ENCODE measurements around the gene TM4SF18.

Gene TM4SF18

DNA sequence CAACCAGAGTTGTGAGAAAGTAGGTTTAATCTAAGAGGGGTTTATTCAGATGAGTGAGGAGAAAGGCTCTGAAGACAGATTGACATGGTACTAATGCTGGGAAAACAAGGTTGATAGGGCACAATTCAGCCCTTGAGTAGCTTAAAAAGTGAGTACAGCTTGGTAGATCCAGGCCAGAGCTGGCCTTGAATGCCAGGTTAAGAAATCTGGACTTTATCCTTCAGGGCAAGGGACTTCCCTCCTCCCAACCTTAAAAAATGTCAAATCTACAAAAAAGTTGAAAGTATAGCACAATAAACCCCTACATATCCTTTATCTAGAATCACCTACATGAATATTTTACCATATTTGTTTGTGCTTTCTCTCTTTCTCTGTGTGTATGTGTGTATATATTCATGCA, 7.9 kb downstream of the TM4SF18 start:
- DNase-seq: no peak

DNA sequence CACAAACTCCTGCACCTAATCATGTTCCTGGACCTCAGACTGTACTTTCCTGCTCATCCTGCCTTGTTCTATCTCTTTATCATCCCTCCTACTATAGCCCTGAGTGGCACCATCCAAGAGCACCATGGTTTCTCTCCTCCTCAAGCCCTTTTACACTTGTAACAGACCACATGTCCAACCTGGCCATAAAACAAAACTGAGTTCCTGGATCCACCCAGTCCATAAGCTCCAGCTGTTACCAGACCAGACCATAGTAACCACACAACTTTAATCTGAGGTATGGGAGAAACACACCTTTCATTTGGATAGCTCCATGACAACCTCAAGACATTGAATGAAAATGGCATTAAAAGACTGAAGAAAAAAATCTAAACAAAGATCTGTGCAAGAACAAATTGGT, 9.1 kb downstream of the TM4SF18 start:
- DNase-seq: no peak

DNA sequence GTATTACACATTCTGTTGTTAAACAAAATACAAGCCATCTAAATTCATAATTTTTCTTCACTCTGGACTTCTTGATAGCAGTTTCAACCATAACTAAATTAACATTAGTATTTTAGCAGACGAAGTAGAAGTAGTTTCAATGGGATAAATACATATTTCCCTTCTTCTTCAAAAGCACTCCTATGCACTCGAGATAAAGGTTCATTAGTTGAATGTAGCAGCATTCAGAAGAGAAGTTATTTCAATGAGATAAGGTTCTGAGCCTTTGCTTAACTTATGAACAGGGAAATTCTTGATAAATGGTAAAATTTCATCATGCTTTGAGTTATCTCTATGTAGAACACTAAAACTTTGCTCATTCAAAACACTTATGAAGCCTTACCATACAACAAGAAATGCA, 11.8 kb downstream of the TM4SF18 start:
- no peak for DNase-seq

DNA sequence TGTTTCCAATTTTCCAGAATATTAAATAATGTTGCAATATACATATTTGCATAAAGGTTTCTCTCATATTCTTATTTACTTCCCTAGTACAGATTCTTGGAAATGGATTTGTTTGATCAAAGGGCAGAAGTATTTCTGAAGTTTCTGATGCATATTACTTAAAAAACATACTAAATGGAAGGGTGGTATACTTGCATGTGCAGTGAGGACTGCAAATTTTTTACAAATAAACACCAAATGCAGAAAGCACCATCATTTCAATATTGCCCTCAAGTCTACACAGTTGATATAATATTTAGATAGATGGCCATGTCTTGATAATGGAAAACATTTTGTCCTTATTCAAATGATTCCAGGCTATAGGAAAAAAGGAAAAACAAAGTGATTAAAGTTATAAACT, 12.3 kb downstream of the TM4SF18 start:
- DNase-seq: no peak

DNA sequence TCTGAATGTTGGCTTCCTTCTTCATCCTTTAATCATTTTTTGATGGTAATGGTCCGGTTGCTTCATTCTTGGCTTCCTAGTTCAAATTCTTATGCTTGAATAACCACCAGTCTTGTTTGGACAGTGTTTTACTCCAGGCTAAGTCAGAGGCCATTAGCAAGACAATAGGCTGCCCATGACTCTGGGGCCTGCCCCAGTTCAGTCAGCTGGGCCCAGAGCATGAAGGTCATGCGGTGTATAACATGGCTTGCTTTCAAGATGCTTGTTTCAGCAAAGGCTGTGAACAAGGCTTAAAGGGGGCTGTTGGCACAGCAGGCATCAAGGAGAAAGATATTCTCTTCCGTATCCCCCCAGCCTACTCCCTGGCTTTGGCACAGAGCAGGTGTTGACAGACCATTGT, 13.7 kb downstream of the TM4SF18 start:
- DNase-seq: no peak

DNA sequence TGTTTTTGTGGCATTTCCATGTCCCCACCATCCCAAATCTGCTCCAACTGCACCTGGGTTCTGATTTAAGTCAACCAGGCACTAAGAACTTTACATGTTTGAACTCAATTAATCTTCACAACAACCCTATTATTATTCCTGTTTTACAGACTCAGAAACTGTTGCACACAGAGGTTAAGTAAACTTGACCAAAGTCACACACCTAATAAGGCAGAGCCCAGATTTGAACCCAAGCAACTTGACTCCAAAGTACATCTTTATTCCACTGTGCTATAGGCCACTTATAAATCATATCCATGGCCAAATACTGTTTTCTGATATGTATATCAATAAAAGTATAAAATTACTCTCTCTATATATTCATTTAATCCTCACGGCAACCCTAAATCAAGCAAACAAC, 16.4 kb downstream of the TM4SF18 start:
- DNase-seq: no peak

DNA sequence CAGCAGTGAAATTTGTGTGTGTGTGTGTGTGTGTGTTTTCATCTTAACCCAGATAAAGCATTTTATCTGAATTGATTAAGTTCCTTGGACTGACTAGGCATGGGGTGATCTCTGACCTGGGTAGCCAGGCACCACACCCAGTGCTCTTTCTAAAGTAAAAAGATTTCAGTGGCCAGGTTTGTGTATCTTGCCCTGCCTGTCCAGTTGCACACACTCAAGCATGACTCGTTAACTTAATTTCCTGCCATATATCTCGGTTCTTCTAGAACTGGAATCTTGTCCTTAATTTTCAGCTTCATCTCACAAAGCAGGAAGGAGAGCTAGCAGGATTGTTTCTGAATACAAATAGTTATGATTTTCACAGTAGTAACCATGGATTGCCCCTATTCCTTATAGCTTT, 17.0 kb downstream of the TM4SF18 start:
- DNase-seq: no peak

DNA sequence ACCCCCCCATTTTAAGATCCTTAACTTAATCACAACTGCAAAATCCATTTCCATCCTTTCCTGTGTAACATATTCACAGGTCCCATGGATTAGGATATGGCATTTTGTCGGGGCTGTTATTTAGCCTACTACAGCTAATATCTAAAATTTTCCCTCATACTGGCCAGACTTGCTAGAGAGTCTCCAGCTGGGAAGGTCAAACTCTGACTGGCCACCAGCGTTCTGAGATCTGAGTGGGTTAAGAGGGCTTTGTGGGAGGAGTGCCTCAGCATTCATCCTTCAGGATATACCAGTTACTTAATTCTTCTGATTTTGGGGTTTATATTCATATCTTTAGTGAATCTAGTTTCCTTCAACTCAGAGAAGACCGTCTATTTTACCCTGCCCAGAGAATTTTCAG, 17.7 kb downstream of the TM4SF18 start:
- DNase-seq: no peak

DNA sequence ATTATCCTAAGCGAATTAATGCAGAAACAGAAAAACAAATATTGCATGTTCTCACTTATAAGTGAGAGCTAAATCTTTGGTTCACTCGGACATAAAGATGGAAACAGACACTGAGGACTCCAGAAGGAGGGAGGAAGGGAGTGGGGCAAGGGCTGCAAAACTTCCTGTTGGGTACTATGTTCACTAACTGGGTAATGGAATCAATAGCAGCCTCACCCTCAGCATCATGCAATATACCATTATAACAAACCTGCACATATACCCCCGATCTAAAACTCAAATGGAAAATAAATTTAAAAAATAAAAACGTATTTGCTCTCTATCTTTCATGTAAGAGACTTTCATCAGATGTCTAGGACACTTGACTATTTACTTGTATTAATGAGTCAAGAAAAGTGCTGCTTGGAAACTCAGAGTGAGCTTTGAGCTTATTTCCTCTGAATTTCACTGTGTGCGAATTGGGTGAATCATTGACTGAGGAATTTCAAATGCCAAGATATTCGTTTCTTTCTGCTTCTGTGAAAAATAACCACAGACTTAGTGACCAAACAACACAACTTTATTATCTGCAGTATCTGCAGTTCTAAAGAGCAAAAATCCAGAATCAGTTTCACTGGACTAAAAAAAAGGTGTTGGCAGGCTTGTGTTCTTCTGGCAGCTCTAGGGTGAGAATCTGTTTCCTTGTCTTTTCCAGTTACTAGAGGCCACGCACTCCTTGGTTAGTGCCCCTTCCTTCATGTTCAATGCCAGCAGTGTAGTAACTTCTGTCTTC, 18.4 kb downstream of the TM4SF18 start:
- no peak for DNase-seq

DNA sequence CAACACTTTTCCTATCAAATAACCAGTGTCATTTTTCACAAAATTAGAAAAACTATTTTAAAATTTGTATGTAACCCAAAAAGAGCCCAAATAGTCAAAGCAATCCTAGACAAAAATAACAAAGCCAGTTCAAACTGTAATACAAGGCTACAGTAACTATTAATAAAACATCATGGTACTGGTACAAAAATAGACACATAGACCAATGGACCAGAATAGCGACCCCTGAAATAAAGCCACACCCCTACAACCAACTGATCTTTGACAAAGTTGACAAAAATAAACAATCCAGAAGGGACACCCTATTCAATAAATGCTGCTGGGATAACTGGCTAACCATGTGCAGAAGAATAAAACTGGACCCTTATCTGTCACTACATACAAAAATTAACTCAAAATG, 19.9 kb downstream of the TM4SF18 start:
- no peak for DNase-seq

DNA sequence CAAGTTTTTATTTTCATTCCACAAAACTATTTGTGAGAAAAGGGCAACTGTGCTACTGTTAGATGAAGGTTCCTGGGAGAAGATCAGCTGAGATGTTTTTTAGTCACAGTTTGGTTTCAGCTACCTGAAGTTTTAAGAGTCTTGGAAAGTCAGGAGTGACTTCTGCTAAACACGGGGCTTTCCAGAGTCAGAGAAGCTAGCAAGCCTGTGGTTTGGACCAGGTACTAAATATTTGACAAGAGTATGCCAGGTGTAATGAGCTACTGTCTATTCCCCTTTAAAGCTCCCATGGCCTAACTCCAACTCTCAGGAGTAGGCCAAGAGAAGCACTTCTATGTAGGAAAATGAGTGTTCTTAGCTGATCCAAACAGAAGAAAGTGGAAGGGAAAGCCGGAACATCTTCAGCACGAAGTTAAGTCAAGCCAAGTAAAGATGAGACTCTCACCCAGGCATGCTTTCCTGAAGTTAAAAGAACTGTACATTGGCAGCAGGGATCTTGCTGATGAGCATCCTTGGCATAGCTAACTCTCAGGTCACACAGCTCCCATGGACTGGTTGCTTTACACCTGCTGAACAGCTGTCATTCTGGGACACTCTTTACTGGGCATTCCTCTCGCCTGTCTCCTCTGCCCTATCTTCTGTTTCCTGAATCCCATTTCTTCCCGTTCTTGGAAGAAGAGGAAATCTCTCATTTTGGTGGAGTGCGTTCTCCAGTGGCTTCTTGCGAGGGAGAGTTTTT, 22.5 kb downstream of the TM4SF18 start:
- DNase-seq: no peak

DNA sequence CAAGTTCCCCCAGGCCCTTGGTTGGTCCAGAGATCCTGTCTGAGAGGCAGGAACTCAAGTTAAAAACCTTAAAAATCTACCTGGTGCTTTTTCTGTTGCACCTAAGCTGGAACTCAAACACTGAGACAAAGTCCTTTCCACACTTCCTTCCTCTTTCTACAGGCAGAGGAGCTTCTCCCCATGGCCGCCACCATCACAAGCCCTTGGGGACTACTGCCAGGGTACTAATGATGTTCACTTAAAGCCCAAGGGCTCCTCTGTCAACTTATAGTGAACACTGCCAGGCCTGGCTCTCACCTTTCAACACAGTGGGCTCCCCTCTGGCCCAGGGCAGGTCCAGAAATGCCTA, 26.0 kb downstream of the TM4SF18 start:
- DNase-seq: no peak

DNA sequence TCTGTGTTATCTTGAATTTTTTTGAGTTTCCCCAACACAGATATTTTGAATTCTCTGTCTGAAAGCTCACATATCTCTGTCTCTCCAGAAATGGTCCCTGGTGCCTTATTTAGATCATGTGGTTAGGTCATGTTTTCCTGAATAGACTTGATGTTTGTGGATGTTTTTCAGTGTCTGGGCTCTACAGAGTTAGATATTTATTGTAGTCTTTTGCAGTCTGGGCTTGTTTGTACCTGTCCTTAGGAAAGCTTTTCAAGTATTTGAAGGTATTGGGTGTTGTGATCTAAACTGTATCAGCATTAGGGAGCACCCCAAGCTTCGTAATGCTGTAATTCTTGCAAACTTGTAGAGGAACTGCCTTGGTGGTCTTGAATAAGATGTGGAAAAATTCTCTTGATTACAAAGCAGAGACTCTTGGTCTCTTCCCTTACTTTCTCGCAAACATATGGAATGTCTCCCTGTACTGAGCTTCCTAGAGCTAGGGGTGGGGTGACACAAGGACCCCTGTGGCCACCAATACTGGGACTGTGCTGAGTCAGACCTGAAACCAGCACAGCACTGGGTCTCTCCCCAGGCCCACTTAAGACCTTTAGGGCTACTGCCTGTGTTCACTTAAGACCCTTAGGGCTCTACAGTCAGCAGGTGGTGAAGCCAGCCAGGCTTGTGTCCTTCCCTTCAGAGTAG, 26.5 kb downstream of the TM4SF18 start:
- no peak for DNase-seq

DNA sequence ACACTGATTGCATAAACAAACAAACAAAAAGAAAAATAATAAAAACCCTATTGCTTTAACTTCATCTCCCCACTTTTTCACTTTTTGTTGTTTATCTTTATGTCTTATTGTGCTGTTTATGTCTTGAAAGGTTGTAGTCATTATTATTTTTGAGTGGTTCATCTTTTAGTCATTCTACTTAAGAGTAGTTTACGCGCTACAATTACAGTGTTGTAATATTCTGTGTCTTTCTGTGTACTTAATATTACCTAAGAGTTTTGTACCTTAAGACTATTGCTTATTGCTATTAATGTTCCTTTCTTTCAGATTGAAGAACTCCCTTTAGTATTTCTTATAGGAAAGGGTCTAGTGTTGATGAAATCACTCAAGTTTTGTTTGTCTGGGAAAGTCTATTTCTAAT, 28.1 kb downstream of the TM4SF18 start:
- no peak for DNase-seq

DNA sequence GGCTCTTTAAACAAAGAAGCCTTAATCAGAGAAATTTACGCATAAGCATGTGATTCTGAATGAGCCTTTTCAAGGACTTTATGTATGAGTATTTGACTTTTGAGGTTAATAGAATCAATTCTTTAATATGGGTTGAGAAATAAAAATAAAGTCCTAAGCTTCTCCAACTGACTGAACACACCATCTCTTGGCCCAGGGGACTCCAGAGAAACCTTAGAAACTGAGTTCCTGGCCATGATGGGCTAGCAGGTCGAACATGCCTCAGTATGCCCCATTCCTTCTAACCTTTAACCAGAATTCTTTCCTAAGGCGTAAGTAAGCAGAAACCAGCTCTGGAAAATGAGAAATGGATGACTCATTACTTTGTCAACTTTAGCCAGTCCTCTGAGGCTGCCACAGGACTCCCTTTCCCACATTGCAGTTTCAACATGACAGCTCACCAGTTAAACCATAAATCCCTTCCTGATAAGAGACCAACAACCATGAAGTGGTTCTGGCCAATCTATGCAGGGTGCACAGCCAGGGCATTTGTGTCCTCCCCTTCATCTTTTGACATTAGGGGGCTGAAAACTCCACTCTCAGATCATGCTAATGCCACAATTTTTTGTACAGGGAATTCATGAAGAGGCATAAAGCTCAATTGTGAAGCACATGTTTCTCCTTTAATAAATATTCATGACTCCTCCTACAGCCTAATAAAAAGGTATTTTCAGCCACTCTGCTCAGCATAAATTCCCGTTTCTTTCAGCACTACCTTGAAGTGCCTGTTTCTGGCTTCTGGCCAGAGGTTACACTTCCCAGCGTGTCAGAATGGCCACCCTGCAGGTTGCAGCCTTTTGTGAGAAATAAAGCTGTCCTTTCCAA, 33.3 kb downstream of the TM4SF18 start:
- DNase-seq: no peak

DNA sequence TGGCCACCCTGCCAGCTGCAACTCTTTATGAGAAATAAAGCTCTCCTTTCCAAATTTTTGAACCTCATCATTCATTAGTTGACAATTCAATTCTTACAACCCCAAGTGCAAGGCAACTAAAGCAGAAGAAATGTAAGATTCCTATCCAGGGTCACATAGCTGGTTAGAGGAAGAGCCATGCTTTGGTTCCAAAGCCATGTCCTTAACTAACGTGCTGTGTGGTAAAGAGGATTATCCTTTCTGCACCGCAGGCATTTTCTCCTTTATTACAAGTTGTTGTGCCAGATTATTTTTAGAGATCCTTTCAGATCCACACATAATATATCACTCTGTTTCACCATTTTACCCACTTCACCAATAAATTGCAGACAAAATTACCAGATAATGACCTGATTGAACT, 36.5 kb downstream of the TM4SF18 start:
- no peak for DNase-seq

DNA sequence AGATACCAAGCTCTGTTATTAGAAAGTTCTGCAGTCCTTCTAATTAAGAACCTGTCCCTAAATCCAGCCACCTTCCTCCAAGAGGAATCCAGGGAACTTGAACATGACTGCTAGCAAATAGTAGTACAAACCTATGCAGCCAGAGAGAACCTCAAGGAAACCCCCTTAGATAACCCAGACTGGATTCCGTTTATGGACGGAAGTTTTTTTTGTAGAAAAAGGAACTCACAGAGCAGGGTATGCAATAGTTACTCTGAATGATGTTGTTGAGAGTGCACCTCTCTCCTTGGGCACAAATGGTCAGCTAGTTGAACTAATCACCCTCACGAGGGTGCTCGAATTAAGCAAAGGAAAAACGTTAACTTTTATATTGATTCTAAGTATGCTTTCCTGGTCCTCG, 40.8 kb downstream of the TM4SF18 start:
- no peak for DNase-seq

DNA sequence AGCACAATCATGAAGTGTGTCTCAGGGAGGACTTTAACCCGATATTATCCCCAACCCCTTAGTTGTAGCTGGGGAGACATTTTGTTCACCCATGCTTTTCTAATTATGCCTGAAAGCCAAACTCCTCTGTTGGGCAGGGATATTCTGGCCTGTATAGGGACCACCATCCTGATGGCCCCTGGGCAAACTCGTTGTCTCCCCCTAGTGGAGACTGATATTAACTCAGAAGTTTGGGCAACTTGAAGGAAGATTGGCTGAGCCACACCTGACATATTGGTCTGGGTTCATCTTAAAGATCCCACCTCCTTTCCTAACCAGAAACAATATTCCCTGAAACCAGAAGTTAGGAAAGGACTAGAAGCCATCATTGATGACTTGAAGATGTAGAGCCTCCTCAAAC, 42.3 kb downstream of the TM4SF18 start:
- no peak for DNase-seq

DNA sequence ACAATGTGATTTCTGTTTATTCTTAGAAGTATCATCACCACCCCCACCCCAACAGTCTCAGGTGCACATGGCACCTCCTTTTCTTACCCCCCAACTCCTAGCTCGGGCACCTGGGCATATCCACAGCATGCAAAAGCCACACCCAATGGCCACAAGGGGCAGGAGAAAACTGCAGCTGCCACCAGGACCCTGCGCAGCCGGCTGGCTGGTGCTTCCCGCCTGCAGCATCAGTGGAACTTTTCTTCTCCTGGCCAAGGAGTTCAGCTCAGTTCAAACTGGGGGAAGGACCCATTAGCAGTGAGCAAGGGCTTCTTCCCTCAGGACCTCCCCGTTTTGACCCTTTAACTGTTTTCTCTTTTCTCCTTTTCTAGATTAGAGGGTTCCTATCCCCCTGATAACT, 44.8 kb downstream of the TM4SF18 start:
- no peak for DNase-seq

DNA sequence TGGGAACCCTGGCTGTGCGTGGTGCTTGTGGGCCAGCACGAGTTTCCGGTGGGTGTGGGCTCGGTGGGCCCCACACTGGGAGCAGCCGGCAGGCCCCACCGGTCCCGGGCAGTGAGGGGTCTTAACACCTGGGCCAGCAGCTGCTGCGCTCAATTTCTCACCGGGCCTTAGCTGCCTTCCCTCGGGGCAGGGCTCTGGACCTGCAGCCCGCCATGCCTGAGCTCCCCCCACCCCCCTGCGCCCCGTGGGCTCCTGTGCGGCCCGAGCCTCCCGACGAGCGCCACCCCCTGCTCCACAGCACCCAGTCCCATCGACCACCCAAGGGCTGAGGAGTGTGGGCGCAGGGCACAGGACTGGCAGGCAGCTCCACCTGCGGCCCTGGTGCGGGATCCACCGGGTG, 49.4 kb downstream of the TM4SF18 start:
- no peak for DNase-seq

DNA sequence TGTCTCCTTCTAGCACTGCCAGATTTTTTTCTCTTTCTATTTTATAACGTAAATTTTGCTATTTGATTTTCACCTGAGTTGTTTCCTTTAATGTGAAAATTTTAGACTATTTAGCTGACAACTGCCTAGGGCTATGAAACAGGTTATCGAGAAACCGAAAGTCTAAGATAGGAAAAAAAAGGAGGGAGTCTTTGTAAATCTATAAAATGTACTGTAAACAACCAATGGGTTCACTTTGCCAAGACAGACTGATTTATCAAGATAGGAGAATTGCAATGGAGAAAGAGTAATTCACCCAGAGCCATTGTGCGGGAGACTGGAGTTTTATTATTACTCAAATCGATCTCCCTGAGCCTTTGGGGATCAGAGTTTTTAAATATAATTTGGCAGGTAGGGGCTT, 50.0 kb downstream of the TM4SF18 start:
- no peak for DNase-seq

DNA sequence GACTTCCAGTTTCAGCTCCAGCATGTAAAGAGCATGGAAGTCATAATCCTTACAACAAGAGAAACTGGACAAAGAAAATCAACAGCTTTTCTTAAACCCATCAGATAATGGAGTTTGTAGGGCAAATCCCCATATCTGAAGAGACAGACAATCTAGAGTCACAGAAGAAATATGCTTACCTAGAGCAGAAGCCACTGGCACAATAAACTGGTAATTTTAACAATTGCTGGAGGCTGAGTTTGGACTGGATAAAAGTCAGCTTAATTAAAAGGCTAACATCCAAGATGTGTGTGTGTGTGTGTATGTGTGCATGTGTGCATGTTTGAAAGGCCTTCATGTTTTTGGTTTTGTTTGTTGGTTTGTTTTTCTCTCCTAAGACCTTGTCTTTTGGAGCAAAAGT, 50.6 kb downstream of the TM4SF18 start:
- DNase-seq: no peak

DNA sequence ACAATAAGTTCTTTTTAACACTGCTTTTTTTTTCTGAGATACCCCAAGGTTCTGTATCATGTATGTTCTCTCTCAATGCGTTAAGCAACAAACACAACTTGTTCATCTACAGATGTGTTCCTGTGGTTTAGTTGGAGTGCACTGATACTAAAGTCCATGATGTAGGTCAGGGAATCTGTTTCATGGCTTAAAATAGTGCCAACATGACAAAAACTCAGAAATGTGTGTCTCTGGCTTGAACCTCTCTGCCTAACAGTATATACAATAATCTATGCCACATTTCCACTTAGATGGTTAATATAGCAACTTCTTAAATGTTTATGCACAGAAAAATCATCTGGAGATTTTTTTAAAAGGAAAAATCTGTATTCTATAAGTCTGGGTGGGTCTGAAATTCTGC, 51.1 kb downstream of the TM4SF18 start:
- no peak for DNase-seq

Data from activated effector memory CD4-positive, alpha-beta T cell treated with anti-CD3 and anti-CD28 coated beads, Interleukin-2, amount 50 U/mL, for 16 hours (primary cell).